Stimulated activated CD4-positive, alpha-beta T cell treated with anti-CD3 and anti-CD28 coated beads, Interleukin-4, amount 100 ng/mL, for 4 hours (primary cell): Measurements from ENCODE around the gene THOP1.

Source experiments
- DNase-seq, 2 experiments: peaks; one replicate each; pipeline ENCODE4 v3.0.0-alpha.2; 2020

THOP1 gene

GRCh38 chr19:2856457-2857050 is 71.3 kb downstream of the THOP1 start:
- no peak for DNase-seq

- no peak for DNase-seq
These were observed 73.6 kb downstream of the THOP1 start for GRCh38 chr19:2858864-2859263.

GRCh38 chr19:2863816-2864215 is 78.5 kb downstream of the THOP1 start:
- DNase-seq, result no peak
